GM19468 (cell line): ENCODE results near the gene PPP2R2D.

Source experiments
- ATAC-seq: cut with Tn5 transposase; IDR thresholded peaks from one replicate; pipeline ENCODE4 v1.9.1; 2021; ENCODE audit warnings: mild to moderate bottlenecking, moderate library complexity, moderate number of reproducible peaks; ENCODE audit not compliant: unreplicated experiment; ENCODE audit errors: extremely low read depth

PPP2R2D gene

GRCh38 chr10:131925011-131925649 is 24.3 kb downstream of the PPP2R2D start:
- ATAC-seq, result no peak

GRCh38 chr10:131925716-131926115 is 24.9 kb downstream of the PPP2R2D start:
- ATAC-seq, result no peak

- no peak for ATAC-seq
These were observed 25.4 kb downstream of the PPP2R2D start for GRCh38 chr10:131926253-131926652.

GRCh38 chr10:131926743-131927595 is 26.2 kb downstream of the PPP2R2D start:
- ATAC-seq, result no peak

- ATAC-seq, result peak; percentile 36
These were observed 27.7 kb downstream of the PPP2R2D start for GRCh38 chr10:131928248-131929095.

- no peak for ATAC-seq
These were observed 28.5 kb downstream of the PPP2R2D start for GRCh38 chr10:131929122-131929845.

GRCh38 chr10:131930150-131930549 is 29.3 kb downstream of the PPP2R2D start:
- ATAC-seq, result no peak

- no peak for ATAC-seq
These were observed 29.9 kb downstream of the PPP2R2D start for GRCh38 chr10:131930586-131931330.

- no peak for ATAC-seq
These were observed 31.2 kb downstream of the PPP2R2D start for GRCh38 chr10:131931981-131932380.

- no peak for ATAC-seq
These were observed 32.3 kb downstream of the PPP2R2D start for GRCh38 chr10:131933016-131933695.

- ATAC-seq, result no peak
These were observed 32.9 kb downstream of the PPP2R2D start for GRCh38 chr10:131933696-131934086.

- ATAC-seq, result no peak
These were observed 34.0 kb downstream of the PPP2R2D start for GRCh38 chr10:131934769-131935168.

GRCh38 chr10:131935260-131935659 is 34.5 kb downstream of the PPP2R2D start:
- ATAC-seq, result no peak

- no peak for ATAC-seq
These were observed 35.5 kb downstream of the PPP2R2D start for GRCh38 chr10:131936294-131936693.

- no peak for ATAC-seq
These were observed 35.9 kb downstream of the PPP2R2D start for GRCh38 chr10:131936736-131937135.

GRCh38 chr10:131937836-131938235 is 37.0 kb downstream of the PPP2R2D start:
- no peak for ATAC-seq

- ATAC-seq, result no peak
These were observed 37.9 kb downstream of the PPP2R2D start for GRCh38 chr10:131938681-131939080.

GRCh38 chr10:131942455-131942854 is 41.6 kb downstream of the PPP2R2D start:
- no peak for ATAC-seq
